Left lung (tissue), 10 donors: ENCODE results near the gene CATSPER4. TPM values are rescaled to one million over a fixed set of nuclear protein-coding genes. Genes with fewer than 3 reads are reported as not detected.

ENCODE experiments used
- ATAC-seq: fragments of 200-7000 bp; cut with Tn5 transposase; one replicate; pipeline ENCODE4 v1.9.1; 2020; ENCODE audit warnings: moderate library complexity
- DNase-seq, 4 donors: peaks; one replicate each; pipeline ENCODE4 v3.0.0-alpha.2; 2013 to 2020
- H3K27ac ChIP-seq, 2 donors: fragments of 200-600 bp; sonication (generic) in 1 of 2; one replicate each; pipeline versions ENCODE4 v1.5.0 to v1.8.0; 2020 to 2021
- H3K27me3 ChIP-seq, 2 donors: fragments of 200-600 bp; sonication (generic) in 1 of 2; one replicate each; pipeline versions ENCODE4 v1.5.0 to v1.8.0; 2020 to 2021
- H3K36me3 ChIP-seq, 2 donors: fragments of 200-600 bp; sonication (generic) in 1 of 2; one replicate each; pipeline versions ENCODE4 v1.5.0 to v1.8.0; 2020 to 2021
- H3K4me1 ChIP-seq, 2 donors: fragments of 200-600 bp; one replicate each; pipeline ENCODE4 v1.8.0; 2021
- H3K4me3 ChIP-seq, 2 donors: fragments of 200-600 bp; sonication (generic) in 1 of 2; one replicate each; pipeline versions ENCODE4 v1.5.0 to v1.8.0; 2020 to 2021; ENCODE audit warnings: mild to moderate bottlenecking in 1 of 2
- H3K9me3 ChIP-seq, 2 donors: fragments of 200-600 bp; sonication (generic) in 1 of 2; one replicate each; pipeline versions ENCODE4 v1.5.0 to v1.8.0; 2020 to 2021
- intact Hi-C, 2 donors: fragments of 100-400 bp; cut with DNase I; formaldehyde crosslinking; loops; one replicate each; pipeline versions ENCODE4 v1.11.2 to v1.14.2; 2022
- polyA plus RNA-seq, 6 donors: library from polyadenylated mRNA; unstranded; fragments of 120-200 nt; gene quantifications; one replicate each; pipeline ENCODE4 v1.2.1, GENCODE V29; 2013; ENCODE audit not compliant: insufficient read length in 6 of 6
- total RNA-seq, 2 donors: library from RNA; stranded (reverse); fragmentation: NEBNext Ultra II Directional; extraction: Animal tissue kit (Norgen Biotek cat#: 25700); gene quantifications; one replicate each; pipeline ENCODE4 v1.2.1, GENCODE V29; 2021
- TF ChIP-seq, protein P1 (sequence below), 2 donors: fragments of 200-600 bp; sonication (generic) in 1 of 2; IDR thresholded peaks; one replicate each; pipeline versions ENCODE4 v1.5.0 to v1.8.0; 2021; ENCODE audit warnings: antibody characterized with exemption in 2 of 2
- donor health status: DM: no; HTN: yes; CAD: no.
- donor health status: DM: no; HTN: no; CAD: no.

Gene CATSPER4
- total and polyA plus RNA-seq, 8 donors = 0.11 to 0.13 TPM; not detected in 6

DNA sequence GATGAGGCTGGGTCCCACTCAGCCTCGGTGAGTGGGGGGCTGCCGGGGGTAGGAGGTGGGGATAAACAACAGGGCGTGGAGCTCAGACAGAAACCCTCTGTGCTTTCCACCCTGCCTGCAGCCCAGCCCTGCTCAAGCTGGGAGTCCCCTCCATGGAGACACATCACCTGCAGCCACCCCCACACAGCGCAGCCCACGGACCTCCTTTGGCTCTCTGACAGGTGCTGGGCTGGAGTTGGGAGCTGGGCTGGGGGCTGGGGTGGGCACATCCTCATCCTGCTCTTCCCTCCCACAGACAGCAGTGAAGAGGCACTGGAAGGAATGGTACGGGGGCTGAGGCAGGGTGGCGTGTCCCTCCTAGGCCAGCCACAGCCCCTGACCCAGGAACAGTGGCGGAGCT is 1.9 kb upstream of the CATSPER4 start:
- no peaks in the 10 kb centered on the region for H3K4me1 ChIP-seq
- no peak for DNase-seq
- no peak overlapping the region for H3K4me3 ChIP-seq
- no peak for ATAC-seq
- peaks cover 0 to 17% of the 10 kb centered on the region in 2 donors for H3K36me3 ChIP-seq
- no peaks in the 10 kb centered on the region for H3K27me3 ChIP-seq
- H3K9me3 ChIP-seq = no peaks in the 10 kb centered on the region
- TF ChIP-seq, protein P1, sequence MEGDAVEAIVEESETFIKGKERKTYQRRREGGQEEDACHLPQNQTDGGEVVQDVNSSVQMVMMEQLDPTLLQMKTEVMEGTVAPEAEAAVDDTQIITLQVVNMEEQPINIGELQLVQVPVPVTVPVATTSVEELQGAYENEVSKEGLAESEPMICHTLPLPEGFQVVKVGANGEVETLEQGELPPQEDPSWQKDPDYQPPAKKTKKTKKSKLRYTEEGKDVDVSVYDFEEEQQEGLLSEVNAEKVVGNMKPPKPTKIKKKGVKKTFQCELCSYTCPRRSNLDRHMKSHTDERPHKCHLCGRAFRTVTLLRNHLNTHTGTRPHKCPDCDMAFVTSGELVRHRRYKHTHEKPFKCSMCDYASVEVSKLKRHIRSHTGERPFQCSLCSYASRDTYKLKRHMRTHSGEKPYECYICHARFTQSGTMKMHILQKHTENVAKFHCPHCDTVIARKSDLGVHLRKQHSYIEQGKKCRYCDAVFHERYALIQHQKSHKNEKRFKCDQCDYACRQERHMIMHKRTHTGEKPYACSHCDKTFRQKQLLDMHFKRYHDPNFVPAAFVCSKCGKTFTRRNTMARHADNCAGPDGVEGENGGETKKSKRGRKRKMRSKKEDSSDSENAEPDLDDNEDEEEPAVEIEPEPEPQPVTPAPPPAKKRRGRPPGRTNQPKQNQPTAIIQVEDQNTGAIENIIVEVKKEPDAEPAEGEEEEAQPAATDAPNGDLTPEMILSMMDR (IDR thresholded peaks at IDR 0.05) = no peak
- no peak overlapping the region for H3K27ac ChIP-seq
- intact Hi-C loops = no loop called here

DNA sequence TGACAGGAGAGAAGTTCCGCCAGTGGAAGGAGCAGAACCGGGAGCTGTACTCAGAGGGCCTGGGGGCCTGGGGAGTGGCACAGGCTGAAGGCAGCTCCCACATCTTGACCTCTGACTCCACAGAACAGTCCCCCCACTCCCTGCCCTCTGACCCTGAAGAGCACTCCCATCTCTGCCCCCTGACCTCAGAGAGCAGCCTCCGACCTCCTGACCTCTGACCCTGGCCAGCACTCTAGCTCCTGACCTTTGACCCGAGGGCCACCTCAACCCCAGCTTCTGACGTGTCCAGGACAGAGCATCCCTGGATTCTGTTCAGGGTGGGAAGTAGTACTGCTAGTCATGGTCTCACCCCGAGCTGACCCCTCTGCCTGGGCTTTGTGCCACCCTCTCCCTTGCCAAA is 1.1 kb upstream of the CATSPER4 start:
- TF ChIP-seq, protein P1 (IDR thresholded peaks at IDR 0.05) = no peak
- no peak for DNase-seq
- Histone ChIP-seq H3K27ac (no peak overlapping the region), H3K4me3 (no peak overlapping the region), H3K4me1 (no peaks in the 10 kb centered on the region), H3K27me3 (no peaks in the 10 kb centered on the region), H3K36me3 (peaks cover 0 to 16% of the 10 kb centered on the region in 2 donors), H3K9me3 (no peaks in the 10 kb centered on the region)
- intact Hi-C loops = no loop called here
- ATAC-seq = no peak

DNA sequence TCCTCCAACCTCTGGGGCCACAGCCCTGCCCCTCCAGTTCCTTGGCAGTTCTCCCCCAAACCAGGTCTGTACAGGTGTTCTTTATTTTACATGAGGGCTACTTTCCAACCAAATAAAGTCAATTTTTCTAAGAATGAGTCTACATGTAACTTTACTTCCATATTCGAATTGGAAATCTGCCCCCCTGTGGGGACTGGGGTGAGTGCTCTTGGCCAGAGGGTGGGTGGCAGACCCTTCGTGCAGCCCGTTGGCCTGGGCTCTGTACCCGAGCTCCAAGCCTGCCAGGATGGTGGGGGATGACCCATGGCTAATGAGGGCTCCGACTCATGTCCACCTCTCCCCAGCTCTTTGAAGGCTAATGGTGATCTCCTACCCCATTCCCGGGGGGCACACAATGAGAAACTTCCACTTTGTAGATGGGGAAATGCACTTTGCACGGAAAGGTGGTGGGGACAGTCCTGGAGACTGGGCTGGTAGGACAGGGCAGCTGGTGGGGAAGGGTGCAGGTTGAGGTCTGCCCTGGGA is 589 bp upstream of the CATSPER4 start:
- H3K27ac ChIP-seq = no peak overlapping the region
- TF ChIP-seq, protein P1 (IDR thresholded peaks at IDR 0.05) = no peak
- no peak overlapping the region for H3K4me3 ChIP-seq
- H3K27me3 ChIP-seq = no peaks in the 10 kb centered on the region
- intact Hi-C loops = no loop called here
- H3K9me3 ChIP-seq = no peaks in the 10 kb centered on the region
- H3K4me1 ChIP-seq = no peaks in the 10 kb centered on the region
- peaks cover 0 to 16% of the 10 kb centered on the region in 2 donors for H3K36me3 ChIP-seq
- ATAC-seq (no peak), DNase-seq (no peak)

DNA sequence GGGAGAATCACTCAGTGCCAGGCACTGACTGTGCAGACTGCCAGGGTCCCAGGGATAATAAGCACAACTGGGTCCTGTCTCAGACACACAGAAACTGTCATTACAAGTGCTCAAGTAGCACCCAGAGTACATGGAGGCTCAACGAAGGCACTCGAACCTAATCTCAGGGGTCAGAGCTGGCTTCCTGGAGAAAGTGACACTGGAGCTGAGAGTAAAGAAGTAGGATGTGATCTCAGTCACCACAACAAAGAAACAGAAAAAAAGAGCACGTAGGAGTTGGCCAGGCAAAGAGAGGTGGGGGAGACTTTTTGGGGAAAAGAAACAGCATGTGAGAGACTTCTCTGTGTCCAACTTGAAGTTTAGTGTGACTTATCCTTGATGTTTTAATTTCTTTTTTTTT is 1.3 kb downstream of the CATSPER4 start:
- Histone ChIP-seq H3K9me3 (no peaks in the 10 kb centered on the region), H3K4me1 (no peaks in the 10 kb centered on the region), H3K4me3 (no peak overlapping the region), H3K36me3 (peaks cover 0 to 11% of the 10 kb centered on the region in 2 donors), H3K27ac (no peak overlapping the region), H3K27me3 (no peaks in the 10 kb centered on the region)
- intact Hi-C loops = no loop called here
- DNase-seq = no peak
- ATAC-seq = no peak
- TF ChIP-seq, protein P1 (IDR thresholded peaks at IDR 0.05) = no peak

DNA sequence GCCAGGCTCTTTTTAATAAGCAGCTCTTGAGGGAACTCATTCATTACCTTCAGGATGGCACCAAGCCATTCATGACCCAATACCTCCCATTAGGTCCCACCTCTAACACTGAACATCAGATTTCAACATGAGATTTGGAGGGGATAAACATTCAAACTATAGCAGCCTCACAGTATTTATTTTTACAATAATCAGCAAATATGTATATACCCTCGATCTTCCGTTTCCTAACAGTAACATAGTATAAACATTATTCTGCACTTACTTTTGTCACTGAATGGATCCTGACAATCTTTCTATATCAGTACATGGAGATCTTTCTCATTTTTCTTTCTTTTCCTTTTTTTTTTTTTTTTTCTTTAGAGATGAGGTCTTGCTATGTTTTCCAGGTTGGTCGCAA is 5.4 kb downstream of the CATSPER4 start:
- TF ChIP-seq, protein P1 (IDR thresholded peaks at IDR 0.05) = no peak
- Histone ChIP-seq H3K4me3 (no peak overlapping the region), H3K36me3 (no peaks in the 10 kb centered on the region), H3K4me1 (peaks cover 0 to under 1% of the 10 kb centered on the region in 2 donors), H3K27me3 (no peaks in the 10 kb centered on the region), H3K9me3 (no peaks in the 10 kb centered on the region), H3K27ac (no peak overlapping the region)
- DNase-seq = no peak
- intact Hi-C loops = no loop called here
- no peak for ATAC-seq
